GM23338 (cell line): Measurements from ENCODE around the gene OR10S1. TPM values are rescaled to one million over a fixed set of nuclear protein-coding genes. Genes with fewer than 3 reads are reported as not detected.

Source experiments
- ATAC-seq: fragments of 200-7000 bp; cut with Tn5 transposase; 3 replicates; pipeline ENCODE4 v1.9.1; 2020
- DNase-seq: peaks from one replicate; pipeline ENCODE4 v3.0.0-alpha.2; 2015; ENCODE audit warnings: low spot score
- H2AFZ ChIP-seq: fragments of 200-600 bp; sonication (generic); 2 replicates; pipeline ENCODE4 v1.8.0; 2016; ENCODE audit warnings: antibody characterized with exemption, mild to moderate bottlenecking, moderate library complexity
- H3F3A ChIP-seq: fragments of 200-600 bp; sonication (generic); replicated peaks from 2 replicates; pipeline ENCODE4 v1.8.0; 2017; ENCODE audit warnings: antibody characterized with exemption, mixed run types, low read depth
- H3K27ac ChIP-seq: fragments of 200-600 bp; sonication (generic); 2 replicates; pipeline ENCODE4 v1.6.1; 2016; ENCODE audit warnings: low read depth
- H3K27me3 ChIP-seq: fragments of 200-600 bp; sonication (generic); 2 replicates; pipeline ENCODE4 v1.8.0; 2016; ENCODE audit warnings: mild to moderate bottlenecking, mixed run types, moderate library complexity; ENCODE audit not compliant: insufficient read depth
- H3K36me3 ChIP-seq: fragments of 200-600 bp; sonication (generic); 2 replicates; pipeline ENCODE4 v1.8.0; 2016; ENCODE audit warnings: mild to moderate bottlenecking; ENCODE audit not compliant: insufficient read depth
- H3K4me1 ChIP-seq: fragments of 200-600 bp; sonication (generic); 2 replicates; pipeline ENCODE4 v1.8.0; 2016; ENCODE audit warnings: mild to moderate bottlenecking, moderate library complexity; ENCODE audit not compliant: insufficient read depth
- H3K4me2 ChIP-seq: fragments of 200-600 bp; sonication (generic); 2 replicates; pipeline ENCODE4 v1.7.1; 2017; ENCODE audit warnings: mixed run types
- H3K4me3 ChIP-seq: fragments of 200-600 bp; sonication (generic); 2 replicates; pipeline ENCODE4 v1.6.1; 2016; ENCODE audit warnings: mixed run types
- H3K79me2 ChIP-seq: fragments of 200-600 bp; sonication (generic); replicated peaks from 2 replicates; pipeline ENCODE4 v1.8.0; 2017; ENCODE audit warnings: mild to moderate bottlenecking; ENCODE audit not compliant: insufficient read depth
- H3K9me2 ChIP-seq: fragments of 200-600 bp; sonication (generic); 2 replicates; pipeline ENCODE4 v1.8.0; 2017; ENCODE audit not compliant: insufficient read depth
- H4K20me1 ChIP-seq: fragments of 200-600 bp; sonication (generic); replicated peaks from 2 replicates; pipeline ENCODE4 v1.8.0; 2017; ENCODE audit warnings: mild to moderate bottlenecking; ENCODE audit not compliant: insufficient read depth
- H3K27ac Mint-ChIP-seq: 2 replicates; pipeline ENCODE4 v1.8.0; 2020; ENCODE audit warnings: inconsistent platforms, mild to moderate bottlenecking, moderate library complexity, mixed read lengths
- H3K27me3 Mint-ChIP-seq: 3 replicates; pipeline ENCODE4 v1.8.0; 2022; ENCODE audit warnings: low read depth, mild to moderate bottlenecking, moderate library complexity, mixed read lengths, inconsistent platforms; ENCODE audit not compliant: insufficient read depth, poor library complexity
- H3K36me3 Mint-ChIP-seq: 3 replicates; pipeline ENCODE4 v1.8.0; 2021; ENCODE audit warnings: low read depth, mild to moderate bottlenecking, inconsistent platforms, moderate library complexity, mixed read lengths
- H3K4me1 Mint-ChIP-seq: 3 replicates; pipeline ENCODE4 v1.8.0; 2020; ENCODE audit warnings: mild to moderate bottlenecking, inconsistent platforms, mixed read lengths
- H3K4me3 Mint-ChIP-seq: 3 replicates; pipeline ENCODE4 v1.8.0; 2021; ENCODE audit warnings: moderate library complexity, mild to moderate bottlenecking, inconsistent platforms, mixed read lengths
- H3K9me3 Mint-ChIP-seq: 3 replicates; pipeline ENCODE4 v1.8.0; 2020; ENCODE audit warnings: moderate library complexity, mild to moderate bottlenecking, inconsistent platforms, mixed read lengths
- CREB1 ChIP-seq: fragments of 250-450 bp; sonication (Bioruptor Pico); IDR thresholded peaks from 2 replicates; pipeline ENCODE4 v1.5.0; 2020; ENCODE audit warnings: low read depth, mild to moderate bottlenecking, moderate library complexity
- ETS1 ChIP-seq: IDR thresholded peaks from 2 replicates; pipeline ENCODE4 v1.6.1; 2016; ENCODE audit warnings: antibody characterized with exemption
- EZH2 ChIP-seq: fragments of 200-600 bp; sonication (generic); IDR thresholded peaks from one replicate; pipeline ENCODE4 v1.8.0; 2017; ENCODE audit warnings: antibody characterized with exemption, mild to moderate bottlenecking, low read depth; ENCODE audit not compliant: unreplicated experiment
- EZH2phosphoT487 ChIP-seq: fragments of 200-600 bp; sonication (generic); IDR thresholded peaks from one replicate; pipeline ENCODE4 v1.8.1; 2018; ENCODE audit warnings: antibody characterized with exemption; ENCODE audit not compliant: unreplicated experiment
- JUNB ChIP-seq: IDR thresholded peaks from one replicate; pipeline ENCODE4 v1.6.1; 2016; ENCODE audit warnings: antibody characterized with exemption; ENCODE audit not compliant: unreplicated experiment
- polyA plus RNA-seq: library from polyadenylated mRNA; unstranded; fragments of >200 nt; fragmentation: Nextera tagmentation; extraction: Ambion mirVana; gene quantifications from 2 replicates; pipeline ENCODE4 v1.2.1, GENCODE V29; 2016
- total RNA-seq: library from RNA; depleted of rRNA; stranded (reverse); fragments of >200 nt; shearing (Covaris generic); gene quantifications from 2 replicates; pipeline ENCODE4 v1.2.3, GENCODE V29; 2014; rRNA removed

Gene OR10S1
- total and polyA plus RNA-seq, 2 experiments from 2014 or later = not detected

GRCh38 chr11:123939317-123939716 lies 38.3 kb downstream of the OR10S1 start, which contains the start of gene OR4D5:
OR4D5 (plus strand) TSS chr11:123939617; CDS start chr11:123939617, 0 bp downstream.
- H3K27ac Mint-ChIP-seq = no peak within 1 kb of the TSS
- Histone ChIP-seq H3K4me3 (no peak within 1 kb of the TSS), H3K4me2 (no peak within 1 kb of the TSS), H3F3A (no peaks in the 10 kb centered on the region), H3K27ac (no peak within 1 kb of the TSS), H3K4me1 (no peaks in the 10 kb centered on the region), H3K79me2 (no peaks in the 10 kb centered on the region), H2AFZ (no peak within 1 kb of the TSS), H3K27me3 (no peaks in the 10 kb centered on the region), H3K36me3 (no peaks in the 10 kb centered on the region), H4K20me1 (no peaks in the 10 kb centered on the region), H3K9me2 (peaks cover 14% of the 10 kb centered on the region)
- H3K36me3 Mint-ChIP-seq = no peaks in the 10 kb centered on the region
- ATAC-seq (no peak), DNase-seq (no peak)
- TF ChIP-seq ETS1 (no peak), JUNB (no peak), EZH2 (no peak), EZH2phosphoT487 (no peak), CREB1 (CRISPR knock-in tag) (no peak)
- no peaks in the 10 kb centered on the region for H3K9me3 Mint-ChIP-seq
- H3K4me1 Mint-ChIP-seq = no peaks in the 10 kb centered on the region
- peaks cover 2% of the 10 kb centered on the region for H3K27me3 Mint-ChIP-seq
- no peak within 1 kb of the TSS for H3K4me3 Mint-ChIP-seq

Other genes starting within 250 kb of the OR10S1 start
- gene ZNF202, start 236.1 kb downstream of the OR10S1 start, total RNA-seq = 33.0 and 36.7 TPM in 2 replicates
- gene ZNF202, start 236.1 kb downstream of the OR10S1 start, polyA plus RNA-seq = 16.1 and 18.2 TPM in 2 replicates
- not detected in 2 replicates for gene OR6X1, start 223.3 kb downstream of the OR10S1 start, total RNA-seq
- not detected in 2 replicates for gene OR6X1, start 223.3 kb downstream of the OR10S1 start, polyA plus RNA-seq
- gene OR6M1, start 171.4 kb downstream of the OR10S1 start, total RNA-seq = not detected in 2 replicates
- gene OR6M1, start 171.4 kb downstream of the OR10S1 start, polyA plus RNA-seq = not detected in 2 replicates
- gene TMEM225, start 92.1 kb downstream of the OR10S1 start, total RNA-seq = not detected in 2 replicates
- gene TMEM225, start 92.1 kb downstream of the OR10S1 start, polyA plus RNA-seq = not detected in 2 replicates
- gene OR8D4, start 75.6 kb downstream of the OR10S1 start, total RNA-seq = 0.14 and 0.74 TPM in 2 replicates
- not detected in 2 replicates for gene OR8D4, start 75.6 kb downstream of the OR10S1 start, polyA plus RNA-seq
- not detected in 2 replicates for gene OR4D5, start 38.2 kb downstream of the OR10S1 start, total RNA-seq
- not detected in 2 replicates for gene OR4D5, start 38.2 kb downstream of the OR10S1 start, polyA plus RNA-seq
- gene OR6T1, start 33.9 kb downstream of the OR10S1 start, total RNA-seq = not detected in 2 replicates
- not detected in 2 replicates for gene OR6T1, start 33.9 kb downstream of the OR10S1 start, polyA plus RNA-seq
- not detected in 2 replicates for gene OR10G6, start 17.4 kb upstream of the OR10S1 start, total RNA-seq
- gene OR10G6, start 17.4 kb upstream of the OR10S1 start, polyA plus RNA-seq = not detected in 2 replicates
- not detected in 2 replicates for gene OR10G4, start 35.2 kb upstream of the OR10S1 start, total RNA-seq
- gene OR10G4, start 35.2 kb upstream of the OR10S1 start, polyA plus RNA-seq = not detected in 2 replicates
- gene OR10G9, start 45.2 kb upstream of the OR10S1 start, total RNA-seq = not detected in 2 replicates
- gene OR10G9, start 45.2 kb upstream of the OR10S1 start, polyA plus RNA-seq = not detected in 2 replicates
- gene OR10G8, start 49.0 kb upstream of the OR10S1 start, total RNA-seq = not detected in 2 replicates
- gene OR10G8, start 49.0 kb upstream of the OR10S1 start, polyA plus RNA-seq = not detected in 2 replicates
- gene OR10G7, start 63.5 kb upstream of the OR10S1 start, total RNA-seq = not detected in 2 replicates
- not detected in 2 replicates for gene OR10G7, start 63.5 kb upstream of the OR10S1 start, polyA plus RNA-seq
- gene VWA5A, start 137.7 kb upstream of the OR10S1 start, total RNA-seq = 13.5 and 15.2 TPM in 2 replicates
- gene VWA5A, start 137.7 kb upstream of the OR10S1 start, polyA plus RNA-seq = 10.0 and 10.4 TPM in 2 replicates
- gene OR10D3, start 205.6 kb upstream of the OR10S1 start, total RNA-seq = not detected in 2 replicates
- gene OR10D3, start 205.6 kb upstream of the OR10S1 start, polyA plus RNA-seq = not detected in 2 replicates